ENCODE results near the gene MCL1.
A peak's percentile ranks its signal among the peaks of the same experiment; 100 is the strongest.
"Not testable (repeated sequence)": the region's sequence is repeated elsewhere in the genome, so short reads cannot be mapped to it uniquely, and the experiment has no call there.

Gene MCL1

GRCh38 chr1:150575518-150576366 lies 3.7 kb downstream of the MCL1 start:
- H2AFZ ChIP-seq (ENCODE audit: low read length), result no peak overlapping the region
- 0 out of 2 replicates have a peak, but pooled peaks cover 5% of the 10 kb centered on the region for H4K20me1 ChIP-seq (ENCODE audit: insufficient read depth, low read length)
- H3K4me2 ChIP-seq (ENCODE audit: low read length), result peak overlapping the region; percentile 94
- H3K9me2 ChIP-seq (ENCODE audit: low read depth, low read length), result no peaks in the 10 kb centered on the region
- H3K27me3 ChIP-seq (ENCODE audit: insufficient read depth, low read length), result no peaks in the 10 kb centered on the region
- H3K4me1 ChIP-seq (ENCODE audit: insufficient read depth, low read length, severe bottlenecking), result peaks cover 66% of the 10 kb centered on the region
- H3K4me3 ChIP-seq (ENCODE audit: low read depth, low read length, poor library complexity, severe bottlenecking), result peak overlapping the region; percentile 93
- no peaks in the 10 kb centered on the region for H3K9me3 ChIP-seq (ENCODE audit: low read length)
- H3K36me3 ChIP-seq (ENCODE audit: insufficient read depth, low read length), result peaks cover 81% of the 10 kb centered on the region
- H3F3A ChIP-seq (ENCODE audit: insufficient read depth, low read length), result peaks cover 10% of the 10 kb centered on the region; the same call in 1 of the 2 replicates
- TF ChIP-seq, protein P1, sequence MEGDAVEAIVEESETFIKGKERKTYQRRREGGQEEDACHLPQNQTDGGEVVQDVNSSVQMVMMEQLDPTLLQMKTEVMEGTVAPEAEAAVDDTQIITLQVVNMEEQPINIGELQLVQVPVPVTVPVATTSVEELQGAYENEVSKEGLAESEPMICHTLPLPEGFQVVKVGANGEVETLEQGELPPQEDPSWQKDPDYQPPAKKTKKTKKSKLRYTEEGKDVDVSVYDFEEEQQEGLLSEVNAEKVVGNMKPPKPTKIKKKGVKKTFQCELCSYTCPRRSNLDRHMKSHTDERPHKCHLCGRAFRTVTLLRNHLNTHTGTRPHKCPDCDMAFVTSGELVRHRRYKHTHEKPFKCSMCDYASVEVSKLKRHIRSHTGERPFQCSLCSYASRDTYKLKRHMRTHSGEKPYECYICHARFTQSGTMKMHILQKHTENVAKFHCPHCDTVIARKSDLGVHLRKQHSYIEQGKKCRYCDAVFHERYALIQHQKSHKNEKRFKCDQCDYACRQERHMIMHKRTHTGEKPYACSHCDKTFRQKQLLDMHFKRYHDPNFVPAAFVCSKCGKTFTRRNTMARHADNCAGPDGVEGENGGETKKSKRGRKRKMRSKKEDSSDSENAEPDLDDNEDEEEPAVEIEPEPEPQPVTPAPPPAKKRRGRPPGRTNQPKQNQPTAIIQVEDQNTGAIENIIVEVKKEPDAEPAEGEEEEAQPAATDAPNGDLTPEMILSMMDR (IDR thresholded peaks at IDR 0.05; ENCODE audit: low read length), result no peak
- TF ChIP-seq EZH2 (IDR thresholded peaks at IDR 0.05; ENCODE audit: borderline replicate concordance, low read length), result no peak
- peak overlapping the region; percentile 95 for H3K9ac ChIP-seq (ENCODE audit: low read length)
- H3K27ac ChIP-seq (ENCODE audit: low read depth, low read length, poor library complexity, severe bottlenecking), result peak overlapping the region; percentile 99
- H3K79me2 ChIP-seq (ENCODE audit: insufficient read depth, low read length), result peaks cover 52% of the 10 kb centered on the region

GRCh38 chr1:150575072-150575489 lies 4.3 kb downstream of the MCL1 start:
- H3K9ac ChIP-seq (ENCODE audit: low read length), result peak overlapping the region; percentile 95; the same call in 1 of the 2 replicates
- H3K4me1 ChIP-seq (ENCODE audit: insufficient read depth, low read length, severe bottlenecking), result peaks cover 67% of the 10 kb centered on the region
- no peaks in the 10 kb centered on the region for H3K9me3 ChIP-seq (ENCODE audit: low read length)
- 0 out of 2 replicates have a peak, but pooled peaks cover 5% of the 10 kb centered on the region for H4K20me1 ChIP-seq (ENCODE audit: insufficient read depth, low read length)
- H3K4me3 ChIP-seq (ENCODE audit: low read depth, low read length, poor library complexity, severe bottlenecking), result peak overlapping the region; percentile 93
- no peak overlapping the region for H2AFZ ChIP-seq (ENCODE audit: low read length)
- H3K79me2 ChIP-seq (ENCODE audit: insufficient read depth, low read length), result peaks cover 52% of the 10 kb centered on the region
- H3F3A ChIP-seq (ENCODE audit: insufficient read depth, low read length), result peaks cover 10% of the 10 kb centered on the region; the same call in 1 of the 2 replicates
- H3K36me3 ChIP-seq (ENCODE audit: insufficient read depth, low read length), result peaks cover 81% of the 10 kb centered on the region
- peak overlapping the region; percentile 99 for H3K27ac ChIP-seq (ENCODE audit: low read depth, low read length, poor library complexity, severe bottlenecking)
- TF ChIP-seq EZH2 (IDR thresholded peaks at IDR 0.05; ENCODE audit: borderline replicate concordance, low read length), result no peak
- TF ChIP-seq, protein P1 (IDR thresholded peaks at IDR 0.05; ENCODE audit: low read length), result no peak
- H3K27me3 ChIP-seq (ENCODE audit: insufficient read depth, low read length), result no peaks in the 10 kb centered on the region
- no peaks in the 10 kb centered on the region for H3K9me2 ChIP-seq (ENCODE audit: low read depth, low read length)
- H3K4me2 ChIP-seq (ENCODE audit: low read length), result peak overlapping the region; percentile 94

- Histone ChIP-seq H3K9ac (ENCODE audit: low read length) (peak overlapping the region; percentile 19; the same call in 1 of the 2 replicates), H3F3A (ENCODE audit: insufficient read depth, low read length) (peaks cover 10% of the 10 kb centered on the region; the same call in 1 of the 2 replicates), H3K27ac (ENCODE audit: low read depth, low read length, poor library complexity, severe bottlenecking) (peak overlapping the region; percentile 99)
Measured at GRCh38 chr1:150574260-150575071, 4.9 kb downstream of the MCL1 start.

GRCh38 chr1:150573648-150574071 lies 5.8 kb downstream of the MCL1 start:
- not testable (repeated sequence) for H3K9me2 ChIP-seq (ENCODE audit: low read depth, low read length); H3K9me3 ChIP-seq (ENCODE audit: low read length); H3K9ac ChIP-seq (ENCODE audit: low read length); H3K4me3 ChIP-seq (ENCODE audit: low read depth, low read length, poor library complexity, severe bottlenecking); H2AFZ ChIP-seq (ENCODE audit: low read length); H4K20me1 ChIP-seq (ENCODE audit: insufficient read depth, low read length); H3K27me3 ChIP-seq (ENCODE audit: insufficient read depth, low read length)
- Histone ChIP-seq H3F3A (ENCODE audit: insufficient read depth, low read length) (peaks cover 14% of the 10 kb centered on the region), H3K79me2 (ENCODE audit: insufficient read depth, low read length) (peaks cover 45% of the 10 kb centered on the region), H3K4me2 (ENCODE audit: low read length) (peak overlapping the region; percentile 15; the same call in 1 of the 2 replicates), H3K27ac (ENCODE audit: low read depth, low read length, poor library complexity, severe bottlenecking) (peak overlapping the region; percentile 99), H3K36me3 (ENCODE audit: insufficient read depth, low read length) (peaks cover 75% of the 10 kb centered on the region), H3K4me1 (ENCODE audit: insufficient read depth, low read length, severe bottlenecking) (peaks cover 78% of the 10 kb centered on the region)

More at GRCh38 chr1:150574260-150575071, 4.9 kb downstream of the MCL1 start:
- no peak for TF ChIP-seq EZH2 (IDR thresholded peaks at IDR 0.05; ENCODE audit: borderline replicate concordance, low read length)
- TF ChIP-seq, protein P1 (IDR thresholded peaks at IDR 0.05; ENCODE audit: low read length), result no peak
- Histone ChIP-seq H3K4me3 (ENCODE audit: low read depth, low read length, poor library complexity, severe bottlenecking) (peak overlapping the region; percentile 93), H3K27me3 (ENCODE audit: insufficient read depth, low read length) (no peaks in the 10 kb centered on the region), H3K4me1 (ENCODE audit: insufficient read depth, low read length, severe bottlenecking) (peaks cover 70% of the 10 kb centered on the region), H3K9me3 (ENCODE audit: low read length) (no peaks in the 10 kb centered on the region), H3K79me2 (ENCODE audit: insufficient read depth, low read length) (peaks cover 52% of the 10 kb centered on the region), H3K4me2 (ENCODE audit: low read length) (peak overlapping the region; percentile 94), H3K9me2 (ENCODE audit: low read depth, low read length) (no peaks in the 10 kb centered on the region), H3K36me3 (ENCODE audit: insufficient read depth, low read length) (peaks cover 81% of the 10 kb centered on the region), H4K20me1 (ENCODE audit: insufficient read depth, low read length) (0 out of 2 replicates have a peak, but pooled peaks cover 5% of the 10 kb centered on the region), H2AFZ (ENCODE audit: low read length) (no peak overlapping the region)
